Measurements from ENCODE around the gene RBP3.

DNA sequence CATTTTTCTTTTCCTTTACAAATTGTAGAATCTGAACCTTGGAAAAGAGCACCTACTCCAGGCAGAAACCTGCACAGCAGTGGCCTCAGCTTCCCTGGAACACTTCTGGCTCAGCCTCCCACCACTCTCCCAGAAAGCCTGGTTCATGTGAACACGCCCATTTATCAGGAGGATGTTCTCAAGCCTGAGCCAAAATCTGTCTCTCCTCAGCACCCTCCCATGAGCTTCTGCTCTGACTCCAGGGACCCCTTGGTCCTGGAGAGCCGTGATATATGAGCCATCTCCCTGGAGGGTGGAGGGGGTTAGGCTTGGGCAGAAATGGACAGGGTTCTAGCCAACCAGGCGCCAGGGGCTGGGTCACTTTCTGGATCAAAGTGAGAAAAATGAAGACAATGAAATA, 15.8 kb upstream of the RBP3 start:
- no peak for TF ChIP-seq POLR2A (IDR thresholded peaks at IDR 0.05)
- TF ChIP-seq, protein P1, sequence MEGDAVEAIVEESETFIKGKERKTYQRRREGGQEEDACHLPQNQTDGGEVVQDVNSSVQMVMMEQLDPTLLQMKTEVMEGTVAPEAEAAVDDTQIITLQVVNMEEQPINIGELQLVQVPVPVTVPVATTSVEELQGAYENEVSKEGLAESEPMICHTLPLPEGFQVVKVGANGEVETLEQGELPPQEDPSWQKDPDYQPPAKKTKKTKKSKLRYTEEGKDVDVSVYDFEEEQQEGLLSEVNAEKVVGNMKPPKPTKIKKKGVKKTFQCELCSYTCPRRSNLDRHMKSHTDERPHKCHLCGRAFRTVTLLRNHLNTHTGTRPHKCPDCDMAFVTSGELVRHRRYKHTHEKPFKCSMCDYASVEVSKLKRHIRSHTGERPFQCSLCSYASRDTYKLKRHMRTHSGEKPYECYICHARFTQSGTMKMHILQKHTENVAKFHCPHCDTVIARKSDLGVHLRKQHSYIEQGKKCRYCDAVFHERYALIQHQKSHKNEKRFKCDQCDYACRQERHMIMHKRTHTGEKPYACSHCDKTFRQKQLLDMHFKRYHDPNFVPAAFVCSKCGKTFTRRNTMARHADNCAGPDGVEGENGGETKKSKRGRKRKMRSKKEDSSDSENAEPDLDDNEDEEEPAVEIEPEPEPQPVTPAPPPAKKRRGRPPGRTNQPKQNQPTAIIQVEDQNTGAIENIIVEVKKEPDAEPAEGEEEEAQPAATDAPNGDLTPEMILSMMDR (IDR thresholded peaks at IDR 0.05 in 4 of 5, conservative IDR thresholded peaks at IDR 0.05 in 1 of 5) = no peak

Data from gastrocnemius medialis (tissue), 4 donors.